ENCODE data around the gene USP17L26. TPM values are rescaled to one million over a fixed set of nuclear protein-coding genes. Genes with fewer than 3 reads are reported as not detected.
"Not testable (repeated sequence)": the region's sequence is repeated elsewhere in the genome, so short reads cannot be mapped to it uniquely, and the experiment has no call there.

Gene USP17L26
- total and polyA plus RNA-seq, 4 donors, result not detected

- not testable (repeated sequence) for H3K27me3 ChIP-seq (ENCODE audit: control insufficient read depth in 3 of 3, insufficient read depth in 3 of 3, low read length in 2 of 3); ATAC-seq (ENCODE audit: insufficient read depth, low FRiP score); H3K4me1 ChIP-seq (ENCODE audit: control insufficient read depth in 5 of 5, insufficient read depth in 5 of 5, low read length in 5 of 5); H3K4me3 ChIP-seq; H3K27ac ChIP-seq (ENCODE audit: low read depth in 1 of 2, low read length in 1 of 2); DNase-seq; H3K9ac ChIP-seq (ENCODE audit: insufficient read depth in 1 of 2, low read length in 2 of 2); H3K36me3 ChIP-seq (ENCODE audit: control insufficient read depth in 4 of 4, insufficient read depth in 4 of 4, low read length in 4 of 4); H3K9me3 ChIP-seq (ENCODE audit: control insufficient read depth in 4 of 4, insufficient read depth in 3 of 4, low read length in 3 of 4)
- no CpG with 5 or more reads among the region's 15 CpGs for WGBS, 2 donors
These were observed 18.9 kb downstream of the USP17L26 start, which contains the start of gene USP17L29 for GRCh38 chr4:9353338-9353737. USP17L29 (plus strand) TSS chr4:9353638; CDS start chr4:9353638, 0 bp downstream.

- not testable (repeated sequence) for H3K4me1 ChIP-seq (ENCODE audit: control insufficient read depth in 5 of 5, insufficient read depth in 5 of 5, low read length in 5 of 5); ATAC-seq (ENCODE audit: insufficient read depth, low FRiP score); H3K36me3 ChIP-seq (ENCODE audit: control insufficient read depth in 4 of 4, insufficient read depth in 4 of 4, low read length in 4 of 4); DNase-seq; H3K27me3 ChIP-seq (ENCODE audit: control insufficient read depth in 3 of 3, insufficient read depth in 3 of 3, low read length in 2 of 3); H3K27ac ChIP-seq (ENCODE audit: low read depth in 1 of 2, low read length in 1 of 2); H3K4me3 ChIP-seq; H3K9me3 ChIP-seq (ENCODE audit: control insufficient read depth in 4 of 4, insufficient read depth in 3 of 4, low read length in 3 of 4); H3K9ac ChIP-seq (ENCODE audit: insufficient read depth in 1 of 2, low read length in 2 of 2)
- no CpG with 5 or more reads among the region's 15 CpGs for WGBS, 2 donors
These were observed 28.4 kb downstream of the USP17L26 start, which contains the start of gene USP17L30 for GRCh38 chr4:9362829-9363228. USP17L30 (plus strand) TSS chr4:9363129; CDS start chr4:9363129, 0 bp downstream.

- H3K27me3 ChIP-seq (ENCODE audit: control insufficient read depth in 3 of 3, insufficient read depth in 3 of 3, low read length in 2 of 3); H3K4me1 ChIP-seq (ENCODE audit: control insufficient read depth in 5 of 5, insufficient read depth in 5 of 5, low read length in 5 of 5); DNase-seq; H3K27ac ChIP-seq (ENCODE audit: low read depth in 1 of 2, low read length in 1 of 2); H3K9ac ChIP-seq (ENCODE audit: insufficient read depth in 1 of 2, low read length in 2 of 2); ATAC-seq (ENCODE audit: insufficient read depth, low FRiP score); H3K9me3 ChIP-seq (ENCODE audit: control insufficient read depth in 4 of 4, insufficient read depth in 3 of 4, low read length in 3 of 4); H3K36me3 ChIP-seq (ENCODE audit: control insufficient read depth in 4 of 4, insufficient read depth in 4 of 4, low read length in 4 of 4); H3K4me3 ChIP-seq: not testable (repeated sequence)
- WGBS, 2 donors, result 21 to 39% methylated on average over 1 of the region's 1 CpG
These were observed 45.4 kb downstream of the USP17L26 start for GRCh38 chr4:9379881-9380280.

DNA sequence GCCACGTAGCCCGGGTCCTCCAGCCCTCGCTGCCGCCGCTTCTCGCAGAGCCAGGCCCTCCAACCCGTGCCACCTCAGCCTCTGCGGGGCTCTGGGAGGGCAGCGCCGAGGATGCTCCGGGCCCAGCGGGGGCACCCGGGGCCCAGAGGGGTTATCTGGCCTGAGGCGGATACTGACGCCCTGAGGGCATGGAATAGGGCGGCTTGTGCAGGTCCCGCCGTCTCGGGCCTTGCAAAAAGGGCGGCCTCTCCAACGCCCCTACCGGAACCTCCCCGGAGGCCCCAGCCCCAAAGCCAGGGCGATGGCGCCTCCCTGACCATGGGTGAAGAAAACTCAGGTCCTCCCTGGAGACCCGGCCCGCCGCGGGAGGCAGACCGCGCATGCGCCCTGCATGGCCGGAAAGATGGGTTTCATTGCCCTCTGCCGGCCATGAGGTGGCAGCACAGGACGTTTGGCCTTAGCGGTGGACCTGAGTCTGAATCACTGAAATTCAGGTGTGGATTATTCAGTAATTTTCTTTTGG, 46.6 kb downstream of the USP17L26 start:
- H3K27ac ChIP-seq (ENCODE audit: low read depth in 1 of 2, low read length in 1 of 2); H3K4me1 ChIP-seq (ENCODE audit: control insufficient read depth in 5 of 5, insufficient read depth in 5 of 5, low read length in 5 of 5); H3K27me3 ChIP-seq (ENCODE audit: control insufficient read depth in 3 of 3, insufficient read depth in 3 of 3, low read length in 2 of 3); H3K9ac ChIP-seq (ENCODE audit: insufficient read depth in 1 of 2, low read length in 2 of 2); H3K9me3 ChIP-seq (ENCODE audit: control insufficient read depth in 4 of 4, insufficient read depth in 3 of 4, low read length in 3 of 4); H3K4me3 ChIP-seq; ATAC-seq (ENCODE audit: insufficient read depth, low FRiP score); H3K36me3 ChIP-seq (ENCODE audit: control insufficient read depth in 4 of 4, insufficient read depth in 4 of 4, low read length in 4 of 4): not testable (repeated sequence)
- WGBS, 2 donors, result 29 to 32% methylated on average over 29 to 36 of the region's 36 CpGs
- peak; percentile 6 to 15 (median 13) for DNase-seq

DNA sequence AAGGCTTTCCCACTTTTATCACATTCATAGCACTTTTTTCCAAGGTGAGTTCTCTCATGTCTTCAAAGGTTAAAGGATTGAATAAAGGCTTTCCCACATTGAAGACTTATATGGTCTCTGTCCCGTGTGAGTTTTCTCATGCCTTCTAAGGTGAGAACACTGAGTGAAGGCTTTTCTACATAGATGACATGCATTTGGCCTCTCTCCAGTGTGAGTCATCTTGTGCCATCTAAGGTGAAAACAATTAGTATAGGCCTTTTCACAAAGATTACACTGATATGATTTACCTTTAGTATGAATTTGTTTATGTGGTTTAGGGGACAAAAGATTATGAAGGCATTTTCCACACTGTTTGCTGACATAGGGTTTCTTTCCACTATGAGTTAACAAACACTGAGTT, 49.7 kb downstream of the USP17L26 start:
- no peak for ATAC-seq (ENCODE audit: insufficient read depth, low FRiP score)
- no peaks in the 10 kb centered on the region for H3K27me3 ChIP-seq (ENCODE audit: control insufficient read depth in 3 of 3, insufficient read depth in 3 of 3, low read length in 2 of 3)
- WGBS, 2 donors, result 91 to 93% methylated on average over 1 of the region's 1 CpG
- TF ChIP-seq, protein P1, sequence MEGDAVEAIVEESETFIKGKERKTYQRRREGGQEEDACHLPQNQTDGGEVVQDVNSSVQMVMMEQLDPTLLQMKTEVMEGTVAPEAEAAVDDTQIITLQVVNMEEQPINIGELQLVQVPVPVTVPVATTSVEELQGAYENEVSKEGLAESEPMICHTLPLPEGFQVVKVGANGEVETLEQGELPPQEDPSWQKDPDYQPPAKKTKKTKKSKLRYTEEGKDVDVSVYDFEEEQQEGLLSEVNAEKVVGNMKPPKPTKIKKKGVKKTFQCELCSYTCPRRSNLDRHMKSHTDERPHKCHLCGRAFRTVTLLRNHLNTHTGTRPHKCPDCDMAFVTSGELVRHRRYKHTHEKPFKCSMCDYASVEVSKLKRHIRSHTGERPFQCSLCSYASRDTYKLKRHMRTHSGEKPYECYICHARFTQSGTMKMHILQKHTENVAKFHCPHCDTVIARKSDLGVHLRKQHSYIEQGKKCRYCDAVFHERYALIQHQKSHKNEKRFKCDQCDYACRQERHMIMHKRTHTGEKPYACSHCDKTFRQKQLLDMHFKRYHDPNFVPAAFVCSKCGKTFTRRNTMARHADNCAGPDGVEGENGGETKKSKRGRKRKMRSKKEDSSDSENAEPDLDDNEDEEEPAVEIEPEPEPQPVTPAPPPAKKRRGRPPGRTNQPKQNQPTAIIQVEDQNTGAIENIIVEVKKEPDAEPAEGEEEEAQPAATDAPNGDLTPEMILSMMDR (IDR thresholded peaks at IDR 0.05; ENCODE audit: control extremely low read depth, extremely low read depth), result no peak
- H3K4me3 ChIP-seq, result no peak overlapping the region
- no peak for DNase-seq
- no peak overlapping the region for H3K27ac ChIP-seq (ENCODE audit: low read depth in 1 of 2, low read length in 1 of 2)
- H3K4me1 ChIP-seq (ENCODE audit: control insufficient read depth in 5 of 5, insufficient read depth in 5 of 5, low read length in 5 of 5), result peaks cover 0 to 2% (median 0%) of the 10 kb centered on the region in 5 donors
- no peaks in the 10 kb centered on the region for H3K9me3 ChIP-seq (ENCODE audit: control insufficient read depth in 4 of 4, insufficient read depth in 3 of 4, low read length in 3 of 4)
- no peaks in the 10 kb centered on the region for H3K36me3 ChIP-seq (ENCODE audit: control insufficient read depth in 4 of 4, insufficient read depth in 4 of 4, low read length in 4 of 4)
- no peak overlapping the region for H3K9ac ChIP-seq (ENCODE audit: insufficient read depth in 1 of 2, low read length in 2 of 2)

Other genes with a start within 250 kb of the USP17L26 start
- not detected for gene FAM90A26, start 164.2 kb upstream of the USP17L26 start, total RNA-seq
- gene FAM90A26, start 164.2 kb upstream of the USP17L26 start, polyA plus RNA-seq, result not detected
- gene USP17L10, start 124.0 kb upstream of the USP17L26 start, total RNA-seq, result not detected
- not detected for gene USP17L10, start 124.0 kb upstream of the USP17L26 start, polyA plus RNA-seq
- not detected for gene USP17L11, start 119.3 kb upstream of the USP17L26 start, total RNA-seq
- not detected for gene USP17L11, start 119.3 kb upstream of the USP17L26 start, polyA plus RNA-seq
- not detected for gene USP17L12, start 114.5 kb upstream of the USP17L26 start, total RNA-seq
- gene USP17L12, start 114.5 kb upstream of the USP17L26 start, polyA plus RNA-seq, result not detected
- gene USP17L13, start 109.8 kb upstream of the USP17L26 start, total RNA-seq, result not detected
- not detected for gene USP17L13, start 109.8 kb upstream of the USP17L26 start, polyA plus RNA-seq
- not detected for gene USP17L15, start 100.3 kb upstream of the USP17L26 start, total RNA-seq
- gene USP17L15, start 100.3 kb upstream of the USP17L26 start, polyA plus RNA-seq, result not detected
- not detected for gene USP17L17, start 90.8 kb upstream of the USP17L26 start, total RNA-seq
- gene USP17L17, start 90.8 kb upstream of the USP17L26 start, polyA plus RNA-seq, result not detected
- not detected for gene USP17L18, start 86.0 kb upstream of the USP17L26 start, total RNA-seq
- not detected for gene USP17L18, start 86.0 kb upstream of the USP17L26 start, polyA plus RNA-seq
- gene USP17L19, start 81.3 kb upstream of the USP17L26 start, total RNA-seq, result not detected
- gene USP17L19, start 81.3 kb upstream of the USP17L26 start, polyA plus RNA-seq, result not detected
- gene USP17L20, start 76.5 kb upstream of the USP17L26 start, total RNA-seq, result not detected
- gene USP17L20, start 76.5 kb upstream of the USP17L26 start, polyA plus RNA-seq, result not detected
- not detected for gene USP17L21, start 71.8 kb upstream of the USP17L26 start, total RNA-seq
- gene USP17L21, start 71.8 kb upstream of the USP17L26 start, polyA plus RNA-seq, result not detected
- not detected for gene USP17L22, start 67.0 kb upstream of the USP17L26 start, total RNA-seq
- gene USP17L22, start 67.0 kb upstream of the USP17L26 start, polyA plus RNA-seq, result not detected
- not detected for gene USP17L24, start 9.5 kb upstream of the USP17L26 start, total RNA-seq
- not detected for gene USP17L24, start 9.5 kb upstream of the USP17L26 start, polyA plus RNA-seq
- not detected for gene USP17L25, start 4.7 kb upstream of the USP17L26 start, total RNA-seq
- not detected for gene USP17L25, start 4.7 kb upstream of the USP17L26 start, polyA plus RNA-seq
- gene USP17L5, start 4.7 kb downstream of the USP17L26 start, total RNA-seq, result not detected
- gene USP17L5, start 4.7 kb downstream of the USP17L26 start, polyA plus RNA-seq, result not detected
- gene USP17L27, start 9.5 kb downstream of the USP17L26 start, total RNA-seq, result not detected
- gene USP17L27, start 9.5 kb downstream of the USP17L26 start, polyA plus RNA-seq, result not detected
- gene USP17L28, start 14.2 kb downstream of the USP17L26 start, total RNA-seq, result not detected
- gene USP17L28, start 14.2 kb downstream of the USP17L26 start, polyA plus RNA-seq, result not detected
- gene USP17L29, start 19.0 kb downstream of the USP17L26 start, total RNA-seq, result not detected
- gene USP17L29, start 19.0 kb downstream of the USP17L26 start, polyA plus RNA-seq, result not detected
- gene USP17L30, start 28.5 kb downstream of the USP17L26 start, total RNA-seq, result not detected
- gene USP17L30, start 28.5 kb downstream of the USP17L26 start, polyA plus RNA-seq, result not detected
- not detected for gene DEFB131A, start 109.8 kb downstream of the USP17L26 start, total RNA-seq
- not detected for gene DEFB131A, start 109.8 kb downstream of the USP17L26 start, polyA plus RNA-seq